Gastrocnemius medialis (tissue), 4 donors: ENCODE measurements around the gene INSYN2A. TPM values are rescaled to one million over a fixed set of nuclear protein-coding genes. Genes with fewer than 3 reads are reported as not detected.

ENCODE experiments used
- ATAC-seq, 2 donors: fragments of 150-250 bp; one replicate each; pipeline ENCODE4 v1.9.1; 2016
- DNase-seq, 2 donors: peaks; one replicate each; pipeline ENCODE4 v3.0.0-alpha.2; 2019
- H3K27ac ChIP-seq, 4 donors: fragments of 200-600 bp; sonication (generic); 1 replicate in 1 of 4; 2 replicates in 3 of 4; pipeline ENCODE4 v1.5.1; 2016 to 2018; ENCODE audit warnings: mild to moderate bottlenecking in 2 of 4, moderate library complexity in 1 of 4
- H3K27me3 ChIP-seq, 3 donors: fragments of 200-600 bp; sonication (generic) in 2 of 3; 1 replicate in 1 of 3; 2 replicates in 2 of 3; pipeline versions ENCODE4 v1.5.1 to v1.6.0; 2016 to 2019; ENCODE audit warnings: mild to moderate bottlenecking in 1 of 3, moderate library complexity in 1 of 3
- H3K36me3 ChIP-seq, 2 donors: fragments of 200-600 bp; sonication (generic) in 1 of 2; one replicate each; pipeline ENCODE4 v1.5.1; 2017 to 2018
- H3K4me1 ChIP-seq, 2 donors: fragments of 200-600 bp; sonication (generic) in 1 of 2; one replicate each; pipeline ENCODE4 v1.5.1; 2016 to 2017; ENCODE audit warnings: mild to moderate bottlenecking in 2 of 2
- H3K4me3 ChIP-seq, 4 donors: fragments of 200-600 bp; sonication (generic) in 3 of 4; 1 replicate in 1 of 4; 2 replicates in 3 of 4; pipeline ENCODE4 v1.5.1; 2016 to 2019; ENCODE audit warnings: mild to moderate bottlenecking in 2 of 4
- H3K9me3 ChIP-seq, 3 donors: fragments of 200-600 bp; sonication (generic) in 2 of 3; 1 replicate in 1 of 3; 2 replicates in 2 of 3; pipeline ENCODE4 v1.5.1; 2016 to 2019
- CTCF ChIP-seq, 5 experiments: fragments of 450-650 bp in 3 of 5; fragments of 200-600 bp in 2 of 5; sonication (generic) in 2 of 5; IDR thresholded peaks in 4 of 5; conservative IDR thresholded peaks in 1 of 5; 1 replicate in 4 of 5; 2 replicates in 1 of 5; pipeline ENCODE4 v1.5.1; 2016 to 2019; ENCODE audit warnings: antibody characterized with exemption in 5 of 5, mild to moderate bottlenecking in 3 of 5, moderate library complexity in 3 of 5
- POLR2A ChIP-seq, 2 donors: fragments of 450-650 bp; IDR thresholded peaks; one replicate each; pipeline ENCODE4 v1.6.1; 2017; ENCODE audit warnings: antibody characterized with exemption in 2 of 2, mild to moderate bottlenecking in 2 of 2, moderate library complexity in 2 of 2
- in situ Hi-C, 4 donors: fragments of 200-750 bp; cut with MboI; loops; one replicate each; pipeline versions ENCODE4 v1.15.0 to v1.8.0; 2017; ENCODE audit warnings: low sequenced_read_pairs in 4 of 4
- intact Hi-C: fragments of 100-400 bp; cut with DNase I; formaldehyde crosslinking; loops from one replicate; pipeline ENCODE4 v1.15.1; 2023; ENCODE audit warnings: low total_unique reads
- total RNA-seq, 4 donors: library from RNA; depleted of rRNA; stranded (reverse); fragments of >200 nt; gene quantifications; one replicate each; pipeline versions ENCODE4 v1.1.0 to v1.2.3, GENCODE V29; 2016

Gene INSYN2A
- total RNA-seq, 4 donors from 2014 or later, result not detected

DNA sequence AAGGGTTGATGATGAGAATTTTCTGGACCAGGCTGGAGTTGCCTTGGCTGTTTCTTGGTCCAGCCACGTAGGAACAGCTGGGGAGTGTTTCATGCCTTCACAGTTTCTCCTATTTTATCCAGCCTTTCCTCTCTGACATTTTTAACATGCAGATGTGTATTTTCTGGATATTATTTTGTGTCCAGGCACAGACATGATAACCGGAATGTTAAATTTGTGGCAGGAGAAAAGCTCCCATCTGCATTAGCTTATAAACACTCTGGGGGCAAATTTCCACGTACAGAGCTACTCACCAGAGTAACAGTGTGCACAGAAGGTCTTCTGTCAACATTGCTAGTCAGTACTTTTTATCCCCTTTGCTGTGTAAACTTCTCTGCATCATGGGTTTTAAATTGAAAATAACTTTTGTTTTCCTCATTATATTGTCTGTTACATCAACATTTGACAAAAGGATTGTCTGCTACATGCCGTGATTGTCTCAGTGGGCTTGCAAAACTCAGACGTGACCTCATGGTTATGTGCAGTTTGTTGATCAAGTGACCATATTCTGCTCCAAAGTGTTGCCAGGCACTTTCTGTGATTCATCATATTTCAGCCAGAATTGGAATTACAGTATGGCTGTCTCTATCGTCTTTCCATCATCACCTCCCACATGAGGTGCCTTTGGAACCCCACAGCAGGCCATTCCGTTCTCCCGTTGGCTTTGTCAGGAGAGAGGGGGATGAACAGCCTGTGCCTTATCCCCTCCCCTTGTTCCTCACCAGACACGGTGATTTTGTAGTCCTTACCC, 41.4 kb downstream of the INSYN2A start:
- in situ Hi-C loops (no loop called here), intact Hi-C loops (no loop called here)
- DNase-seq (no peak), ATAC-seq (no peak)
- Histone ChIP-seq H3K4me3 (no peak overlapping the region), H3K4me1 (no peaks in the 10 kb centered on the region), H3K27ac (no peak overlapping the region), H3K9me3 (no peaks in the 10 kb centered on the region), H3K27me3 (no peaks in the 10 kb centered on the region), H3K36me3 (no peaks in the 10 kb centered on the region)
- TF ChIP-seq CTCF (IDR thresholded peaks at IDR 0.05 in 4 of 5, conservative IDR thresholded peaks at IDR 0.05 in 1 of 5) (no peak), POLR2A (IDR thresholded peaks at IDR 0.05) (no peak)

DNA sequence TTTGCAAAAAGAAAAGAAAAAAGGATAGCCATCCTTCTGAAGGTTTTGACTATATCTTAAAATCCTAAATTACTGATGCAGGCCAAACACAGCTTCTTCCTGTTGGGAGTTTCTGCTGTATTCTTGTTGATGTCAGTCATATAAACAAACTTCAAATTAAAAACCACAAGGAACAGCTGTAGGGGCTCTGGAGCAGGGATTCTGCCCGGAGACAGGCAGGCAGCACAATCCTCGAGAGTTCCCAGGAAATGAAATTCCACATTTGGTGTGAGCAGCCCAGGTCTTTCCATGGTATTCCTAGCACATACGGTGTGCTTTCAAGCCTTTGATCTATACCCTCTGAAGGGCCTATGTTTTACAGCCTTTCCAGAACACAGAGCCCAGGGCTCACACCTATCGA, 43.2 kb downstream of the INSYN2A start:
- no peak for ATAC-seq
- Histone ChIP-seq H3K36me3 (no peaks in the 10 kb centered on the region), H3K27ac (no peak overlapping the region), H3K9me3 (no peaks in the 10 kb centered on the region), H3K27me3 (no peaks in the 10 kb centered on the region), H3K4me3 (no peak overlapping the region), H3K4me1 (no peaks in the 10 kb centered on the region)
- in situ Hi-C loops, result no loop called here
- TF ChIP-seq POLR2A (IDR thresholded peaks at IDR 0.05) (no peak), CTCF (IDR thresholded peaks at IDR 0.05 in 4 of 5, conservative IDR thresholded peaks at IDR 0.05 in 1 of 5) (no peak)
- intact Hi-C loops, result no loop called here
- no peak for DNase-seq

DNA sequence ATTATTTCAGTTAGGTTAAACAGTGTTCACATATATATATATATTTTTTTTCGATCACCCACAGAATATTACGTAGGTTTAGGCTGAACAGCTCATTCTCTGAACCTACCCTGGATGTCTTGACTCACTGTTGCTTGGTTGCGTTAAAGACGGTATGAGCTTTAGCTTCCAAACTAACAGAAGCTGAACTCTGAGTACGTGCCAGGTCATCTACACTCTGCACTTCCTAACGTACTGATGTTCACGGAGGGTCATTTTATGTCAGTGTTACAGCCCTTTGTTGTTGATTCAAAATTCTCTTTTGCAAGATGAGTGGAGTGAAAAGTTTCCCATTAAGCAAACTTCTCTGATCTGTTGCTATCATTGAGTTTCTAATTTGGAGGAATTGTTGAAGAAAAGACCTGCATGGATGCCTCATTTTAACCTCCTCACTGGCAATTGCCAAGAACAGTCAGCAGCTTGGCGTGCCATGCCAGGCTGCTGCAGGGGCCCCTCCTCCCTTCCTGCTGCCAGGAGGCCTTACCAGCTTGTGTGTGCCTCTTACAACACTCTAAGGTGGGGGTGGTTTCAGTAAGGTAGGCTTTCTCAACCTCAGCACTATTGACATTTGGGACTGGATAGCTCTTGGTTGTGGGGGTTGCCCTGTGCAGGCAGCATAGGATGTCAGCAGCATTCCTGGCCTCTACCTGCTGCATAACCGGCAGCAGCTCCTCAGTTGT, 44.3 kb downstream of the INSYN2A start:
- DNase-seq, result no peak
- Histone ChIP-seq H3K27ac (no peak overlapping the region), H3K9me3 (no peaks in the 10 kb centered on the region), H3K27me3 (no peaks in the 10 kb centered on the region), H3K4me3 (no peak overlapping the region), H3K36me3 (no peaks in the 10 kb centered on the region), H3K4me1 (no peaks in the 10 kb centered on the region)
- intact Hi-C loops, result loop anchor here (1.0 kb wide), 1 partner anchor 38 kb away; no protein-coding TSS in a partner anchor
- in situ Hi-C loops, result no loop called here
- ATAC-seq, result no peak
- TF ChIP-seq CTCF (IDR thresholded peaks at IDR 0.05 in 4 of 5, conservative IDR thresholded peaks at IDR 0.05 in 1 of 5), result no peak
- no peak for TF ChIP-seq POLR2A (IDR thresholded peaks at IDR 0.05)

DNA sequence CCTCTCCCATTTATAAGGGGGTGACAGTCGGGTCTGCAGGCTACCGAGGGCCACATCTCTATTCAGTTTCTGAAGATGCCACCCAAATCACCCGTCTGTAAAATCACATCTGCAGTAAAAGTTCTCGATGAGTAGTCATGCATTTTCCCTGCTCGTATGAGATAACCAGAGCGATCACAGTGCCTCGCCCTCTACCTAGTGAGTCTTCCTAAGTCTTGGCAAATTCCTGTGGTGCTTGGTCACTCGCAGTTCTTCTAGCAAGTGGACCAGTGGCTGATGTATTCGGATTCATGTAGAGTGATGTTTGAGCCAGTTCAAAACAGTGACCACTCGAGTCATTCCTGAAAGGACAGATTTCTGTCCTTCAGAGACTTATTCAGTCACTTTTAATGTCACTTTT, 44.9 kb downstream of the INSYN2A start:
- in situ Hi-C loops (no loop called here), intact Hi-C loops (no loop called here)
- no peak for TF ChIP-seq POLR2A (IDR thresholded peaks at IDR 0.05)
- TF ChIP-seq CTCF (IDR thresholded peaks at IDR 0.05 in 4 of 5, conservative IDR thresholded peaks at IDR 0.05 in 1 of 5), result no peak
- H3K27ac ChIP-seq, result no peak overlapping the region
- no peak overlapping the region for H3K4me3 ChIP-seq
- H3K4me1 ChIP-seq, result no peaks in the 10 kb centered on the region
- no peaks in the 10 kb centered on the region for H3K9me3 ChIP-seq
- ATAC-seq, result no peak
- no peaks in the 10 kb centered on the region for H3K36me3 ChIP-seq
- no peak for DNase-seq
- no peaks in the 10 kb centered on the region for H3K27me3 ChIP-seq
